Liver (tissue), 3 donors: Measurements from ENCODE around the gene BCL7B.

Experiments
- EGR1 ChIP-seq, 2 donors: IDR thresholded peaks; 2 replicates each; pipeline ENCODE4 v1.6.1; 2016 to 2018; ENCODE audit warnings: antibody characterized with exemption in 2 of 2, low read depth in 2 of 2
- GABPA ChIP-seq, 2 donors: IDR thresholded peaks in 1 of 2; conservative IDR thresholded peaks in 1 of 2; 2 replicates each; pipeline ENCODE4 v1.6.1; 2016; ENCODE audit warnings: antibody characterized with exemption in 2 of 2, mild to moderate bottlenecking in 1 of 2, moderate library complexity in 1 of 2
- JUND ChIP-seq, 2 donors: IDR thresholded peaks; 2 replicates each; pipeline ENCODE4 v1.6.1; 2016; ENCODE audit warnings: antibody characterized with exemption in 2 of 2
- NR2F2 ChIP-seq: IDR thresholded peaks from 2 replicates; pipeline ENCODE4 v1.6.1; 2016; ENCODE audit warnings: antibody characterized with exemption
- RAD21 ChIP-seq, 2 donors: IDR thresholded peaks; 2 replicates each; pipeline ENCODE4 v1.6.1; 2016; ENCODE audit warnings: antibody characterized with exemption in 2 of 2, mild to moderate bottlenecking in 2 of 2
- SP1 ChIP-seq: IDR thresholded peaks from 2 replicates; pipeline ENCODE4 v1.6.1; 2018; ENCODE audit warnings: antibody characterized with exemption, mild to moderate bottlenecking
- TF ChIP-seq, protein P1 (sequence below): fragments of 150-350 bp; IDR thresholded peaks from 2 replicates; pipeline ENCODE4 v1.5.1; 2017; ENCODE audit warnings: improper control_type of control experiment, low read depth, low read length; ENCODE audit not compliant: missing input control
- TF ChIP-seq, protein P2 (sequence below): IDR thresholded peaks from 2 replicates; pipeline ENCODE4 v1.6.1; 2016; ENCODE audit warnings: antibody characterized with exemption
- TF ChIP-seq, protein P3 (sequence below): IDR thresholded peaks from 2 replicates; pipeline ENCODE4 v1.6.1; 2016; ENCODE audit warnings: antibody characterized with exemption, mild to moderate bottlenecking
- TF ChIP-seq, protein P4 (sequence below): IDR thresholded peaks from 2 replicates; pipeline ENCODE4 v1.6.1; 2016; ENCODE audit warnings: antibody characterized with exemption
- donor health status: healthy.
- donor health status: healthy.

DNA sequence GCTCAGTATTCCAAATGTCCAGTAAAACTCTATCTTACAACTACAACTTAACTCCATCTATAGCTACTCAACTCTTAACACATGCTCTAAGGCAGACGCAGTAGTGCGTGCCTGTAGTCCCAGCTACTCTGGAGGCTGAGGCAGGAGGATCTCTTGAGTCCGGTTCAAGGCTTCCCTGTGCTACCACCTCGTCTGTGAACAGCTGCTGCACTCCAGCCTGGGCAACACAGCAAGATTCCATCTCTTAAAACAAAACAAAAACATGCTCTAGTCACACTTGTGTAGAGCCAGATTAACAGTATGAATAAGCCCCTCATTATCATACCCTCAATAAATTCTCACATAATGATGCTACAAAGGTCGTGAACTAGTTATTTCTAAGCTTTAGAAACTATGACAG, 39.0 kb downstream of the BCL7B start:
- TF ChIP-seq NR2F2 (no peak), EGR1 (IDR thresholded peaks at IDR 0.05; ENCODE audit: low read depth in 2 of 2) (no peak), RAD21 (IDR thresholded peaks at IDR 0.05) (no peak), GABPA (IDR thresholded peaks at IDR 0.05 in 1 of 2, conservative IDR thresholded peaks at IDR 0.05 in 1 of 2) (no peak), SP1 (no peak), JUND (IDR thresholded peaks at IDR 0.05) (no peak)
- TF ChIP-seq, protein P1, sequence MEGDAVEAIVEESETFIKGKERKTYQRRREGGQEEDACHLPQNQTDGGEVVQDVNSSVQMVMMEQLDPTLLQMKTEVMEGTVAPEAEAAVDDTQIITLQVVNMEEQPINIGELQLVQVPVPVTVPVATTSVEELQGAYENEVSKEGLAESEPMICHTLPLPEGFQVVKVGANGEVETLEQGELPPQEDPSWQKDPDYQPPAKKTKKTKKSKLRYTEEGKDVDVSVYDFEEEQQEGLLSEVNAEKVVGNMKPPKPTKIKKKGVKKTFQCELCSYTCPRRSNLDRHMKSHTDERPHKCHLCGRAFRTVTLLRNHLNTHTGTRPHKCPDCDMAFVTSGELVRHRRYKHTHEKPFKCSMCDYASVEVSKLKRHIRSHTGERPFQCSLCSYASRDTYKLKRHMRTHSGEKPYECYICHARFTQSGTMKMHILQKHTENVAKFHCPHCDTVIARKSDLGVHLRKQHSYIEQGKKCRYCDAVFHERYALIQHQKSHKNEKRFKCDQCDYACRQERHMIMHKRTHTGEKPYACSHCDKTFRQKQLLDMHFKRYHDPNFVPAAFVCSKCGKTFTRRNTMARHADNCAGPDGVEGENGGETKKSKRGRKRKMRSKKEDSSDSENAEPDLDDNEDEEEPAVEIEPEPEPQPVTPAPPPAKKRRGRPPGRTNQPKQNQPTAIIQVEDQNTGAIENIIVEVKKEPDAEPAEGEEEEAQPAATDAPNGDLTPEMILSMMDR, result no peak
- TF ChIP-seq, protein P2, sequence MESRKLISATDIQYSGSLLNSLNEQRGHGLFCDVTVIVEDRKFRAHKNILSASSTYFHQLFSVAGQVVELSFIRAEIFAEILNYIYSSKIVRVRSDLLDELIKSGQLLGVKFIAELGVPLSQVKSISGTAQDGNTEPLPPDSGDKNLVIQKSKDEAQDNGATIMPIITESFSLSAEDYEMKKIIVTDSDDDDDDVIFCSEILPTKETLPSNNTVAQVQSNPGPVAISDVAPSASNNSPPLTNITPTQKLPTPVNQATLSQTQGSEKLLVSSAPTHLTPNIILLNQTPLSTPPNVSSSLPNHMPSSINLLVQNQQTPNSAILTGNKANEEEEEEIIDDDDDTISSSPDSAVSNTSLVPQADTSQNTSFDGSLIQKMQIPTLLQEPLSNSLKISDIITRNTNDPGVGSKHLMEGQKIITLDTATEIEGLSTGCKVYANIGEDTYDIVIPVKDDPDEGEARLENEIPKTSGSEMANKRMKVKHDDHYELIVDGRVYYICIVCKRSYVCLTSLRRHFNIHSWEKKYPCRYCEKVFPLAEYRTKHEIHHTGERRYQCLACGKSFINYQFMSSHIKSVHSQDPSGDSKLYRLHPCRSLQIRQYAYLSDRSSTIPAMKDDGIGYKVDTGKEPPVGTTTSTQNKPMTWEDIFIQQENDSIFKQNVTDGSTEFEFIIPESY, result no peak
- TF ChIP-seq, protein P3, sequence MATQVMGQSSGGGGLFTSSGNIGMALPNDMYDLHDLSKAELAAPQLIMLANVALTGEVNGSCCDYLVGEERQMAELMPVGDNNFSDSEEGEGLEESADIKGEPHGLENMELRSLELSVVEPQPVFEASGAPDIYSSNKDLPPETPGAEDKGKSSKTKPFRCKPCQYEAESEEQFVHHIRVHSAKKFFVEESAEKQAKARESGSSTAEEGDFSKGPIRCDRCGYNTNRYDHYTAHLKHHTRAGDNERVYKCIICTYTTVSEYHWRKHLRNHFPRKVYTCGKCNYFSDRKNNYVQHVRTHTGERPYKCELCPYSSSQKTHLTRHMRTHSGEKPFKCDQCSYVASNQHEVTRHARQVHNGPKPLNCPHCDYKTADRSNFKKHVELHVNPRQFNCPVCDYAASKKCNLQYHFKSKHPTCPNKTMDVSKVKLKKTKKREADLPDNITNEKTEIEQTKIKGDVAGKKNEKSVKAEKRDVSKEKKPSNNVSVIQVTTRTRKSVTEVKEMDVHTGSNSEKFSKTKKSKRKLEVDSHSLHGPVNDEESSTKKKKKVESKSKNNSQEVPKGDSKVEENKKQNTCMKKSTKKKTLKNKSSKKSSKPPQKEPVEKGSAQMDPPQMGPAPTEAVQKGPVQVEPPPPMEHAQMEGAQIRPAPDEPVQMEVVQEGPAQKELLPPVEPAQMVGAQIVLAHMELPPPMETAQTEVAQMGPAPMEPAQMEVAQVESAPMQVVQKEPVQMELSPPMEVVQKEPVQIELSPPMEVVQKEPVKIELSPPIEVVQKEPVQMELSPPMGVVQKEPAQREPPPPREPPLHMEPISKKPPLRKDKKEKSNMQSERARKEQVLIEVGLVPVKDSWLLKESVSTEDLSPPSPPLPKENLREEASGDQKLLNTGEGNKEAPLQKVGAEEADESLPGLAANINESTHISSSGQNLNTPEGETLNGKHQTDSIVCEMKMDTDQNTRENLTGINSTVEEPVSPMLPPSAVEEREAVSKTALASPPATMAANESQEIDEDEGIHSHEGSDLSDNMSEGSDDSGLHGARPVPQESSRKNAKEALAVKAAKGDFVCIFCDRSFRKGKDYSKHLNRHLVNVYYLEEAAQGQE, result no peak
- TF ChIP-seq, protein P4, sequence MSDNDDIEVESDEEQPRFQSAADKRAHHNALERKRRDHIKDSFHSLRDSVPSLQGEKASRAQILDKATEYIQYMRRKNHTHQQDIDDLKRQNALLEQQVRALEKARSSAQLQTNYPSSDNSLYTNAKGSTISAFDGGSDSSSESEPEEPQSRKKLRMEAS, result no peak
